Measurements from ENCODE around the gene FAM114A2. TPM values are rescaled to one million over a fixed set of nuclear protein-coding genes. Genes with fewer than 3 reads are reported as not detected.

The FAM114A2 gene
- total RNA-seq, 6 donors from 2014 or later, result 10.5 to 45.3 (median 17.1) TPM

DNA sequence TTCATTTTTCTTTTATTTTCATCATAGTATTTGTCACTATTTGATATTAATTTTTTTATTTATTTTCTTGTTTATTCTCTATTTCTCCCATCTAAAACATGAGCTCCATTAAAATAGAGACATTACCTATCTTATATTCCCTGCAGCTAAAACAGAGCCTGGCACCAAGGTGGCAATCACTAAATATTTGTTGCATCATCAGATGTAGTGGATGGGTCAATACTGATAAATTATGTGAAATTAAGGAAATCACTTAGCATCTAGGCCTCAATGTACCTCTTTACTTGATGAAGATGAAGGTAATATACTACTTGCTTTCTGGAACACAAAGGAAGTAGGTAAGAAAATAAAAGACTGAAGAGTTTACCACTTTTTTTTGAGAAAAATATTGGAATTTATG lies 24.7 kb upstream of the FAM114A2 start:
- Histone ChIP-seq H3K36me3 (no peaks in the 10 kb centered on the region), H3K4me3 (no peak overlapping the region), H3K9me3 (no peaks in the 10 kb centered on the region), H3K27me3 (no peaks in the 10 kb centered on the region), H3K27ac (no peak overlapping the region), H3K4me1 (peaks cover 0 to 4% (median 3%) of the 10 kb centered on the region in 4 donors)
- TF ChIP-seq EP300 (IDR thresholded peaks at IDR 0.05) (no peak), POLR2AphosphoS5 (IDR thresholded peaks at IDR 0.05) (no peak), POLR2A (IDR thresholded peaks at IDR 0.05) (no peak)
- TF ChIP-seq, protein P1, sequence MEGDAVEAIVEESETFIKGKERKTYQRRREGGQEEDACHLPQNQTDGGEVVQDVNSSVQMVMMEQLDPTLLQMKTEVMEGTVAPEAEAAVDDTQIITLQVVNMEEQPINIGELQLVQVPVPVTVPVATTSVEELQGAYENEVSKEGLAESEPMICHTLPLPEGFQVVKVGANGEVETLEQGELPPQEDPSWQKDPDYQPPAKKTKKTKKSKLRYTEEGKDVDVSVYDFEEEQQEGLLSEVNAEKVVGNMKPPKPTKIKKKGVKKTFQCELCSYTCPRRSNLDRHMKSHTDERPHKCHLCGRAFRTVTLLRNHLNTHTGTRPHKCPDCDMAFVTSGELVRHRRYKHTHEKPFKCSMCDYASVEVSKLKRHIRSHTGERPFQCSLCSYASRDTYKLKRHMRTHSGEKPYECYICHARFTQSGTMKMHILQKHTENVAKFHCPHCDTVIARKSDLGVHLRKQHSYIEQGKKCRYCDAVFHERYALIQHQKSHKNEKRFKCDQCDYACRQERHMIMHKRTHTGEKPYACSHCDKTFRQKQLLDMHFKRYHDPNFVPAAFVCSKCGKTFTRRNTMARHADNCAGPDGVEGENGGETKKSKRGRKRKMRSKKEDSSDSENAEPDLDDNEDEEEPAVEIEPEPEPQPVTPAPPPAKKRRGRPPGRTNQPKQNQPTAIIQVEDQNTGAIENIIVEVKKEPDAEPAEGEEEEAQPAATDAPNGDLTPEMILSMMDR (IDR thresholded peaks at IDR 0.05), result no peak
- DNase-seq (no peak), ATAC-seq (ENCODE audit: low FRiP score in 2 of 2) (no peak)

DNA sequence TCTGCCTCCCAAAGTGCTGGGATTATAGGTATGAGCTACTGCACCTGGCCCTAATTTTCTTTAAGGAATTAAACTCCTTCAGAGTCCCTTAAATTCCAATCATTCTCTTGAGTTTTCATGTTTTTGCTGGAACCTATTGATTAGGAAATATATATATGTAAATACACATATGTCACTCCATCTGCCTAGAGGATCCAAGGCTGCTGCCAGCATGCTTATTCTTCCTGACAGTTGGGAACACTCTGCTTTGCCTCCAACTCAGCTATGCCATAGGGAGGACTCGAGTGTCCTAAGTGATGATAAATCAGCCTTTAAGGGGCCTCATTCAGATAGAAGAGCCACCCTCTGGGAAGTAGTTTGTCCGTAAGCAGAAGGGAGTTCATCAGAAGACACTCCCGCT lies 21.9 kb upstream of the FAM114A2 start:
- Histone ChIP-seq H3K27ac (no peak overlapping the region), H3K27me3 (no peaks in the 10 kb centered on the region), H3K36me3 (no peaks in the 10 kb centered on the region), H3K4me3 (no peak overlapping the region), H3K4me1 (peaks cover 0 to 14% (median 4%) of the 10 kb centered on the region in 4 donors), H3K9me3 (no peaks in the 10 kb centered on the region)
- TF ChIP-seq, protein P1 (IDR thresholded peaks at IDR 0.05), result no peak
- no peak for TF ChIP-seq POLR2A (IDR thresholded peaks at IDR 0.05)
- TF ChIP-seq EP300 (IDR thresholded peaks at IDR 0.05), result no peak
- ATAC-seq (ENCODE audit: low FRiP score in 2 of 2) (no peak), DNase-seq (no peak)
- 87 to 91% methylated on average over 3 of the region's 3 CpGs for WGBS, 2 donors

DNA sequence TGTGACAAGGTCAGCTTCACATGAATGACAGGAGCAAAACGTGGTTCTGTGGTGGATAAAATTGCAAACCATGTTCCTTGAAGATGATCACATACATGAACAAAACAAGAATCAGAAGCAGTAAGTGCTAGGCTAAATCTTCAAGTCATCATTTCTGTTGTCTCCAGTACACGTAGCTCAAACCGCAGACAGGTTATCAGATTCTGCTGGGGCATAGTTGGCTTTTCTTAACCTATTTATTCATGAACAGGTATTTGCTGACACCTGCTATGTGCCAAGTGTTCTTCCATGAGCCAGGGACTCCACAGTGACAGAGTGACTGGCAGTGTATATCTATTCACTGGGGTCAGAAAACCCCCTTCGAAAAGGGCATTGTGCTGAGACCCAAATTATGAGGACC lies 20.9 kb upstream of the FAM114A2 start:
- WGBS, 2 donors, result 82 to 86% methylated on average over 4 of the region's 4 CpGs
- Histone ChIP-seq H3K27me3 (no peaks in the 10 kb centered on the region), H3K27ac (no peak overlapping the region), H3K4me3 (no peak overlapping the region), H3K4me1 (peaks cover 0 to 14% (median 4%) of the 10 kb centered on the region in 4 donors), H3K9me3 (no peaks in the 10 kb centered on the region), H3K36me3 (peaks cover 0 to 8% (median 0%) of the 10 kb centered on the region in 4 donors)
- no peak for DNase-seq
- ATAC-seq (ENCODE audit: low FRiP score in 2 of 2), result no peak
- no peak for TF ChIP-seq EP300 (IDR thresholded peaks at IDR 0.05)
- no peak for TF ChIP-seq POLR2A (IDR thresholded peaks at IDR 0.05)
- TF ChIP-seq POLR2AphosphoS5 (IDR thresholded peaks at IDR 0.05), result no peak
- TF ChIP-seq, protein P1 (IDR thresholded peaks at IDR 0.05), result no peak

DNA sequence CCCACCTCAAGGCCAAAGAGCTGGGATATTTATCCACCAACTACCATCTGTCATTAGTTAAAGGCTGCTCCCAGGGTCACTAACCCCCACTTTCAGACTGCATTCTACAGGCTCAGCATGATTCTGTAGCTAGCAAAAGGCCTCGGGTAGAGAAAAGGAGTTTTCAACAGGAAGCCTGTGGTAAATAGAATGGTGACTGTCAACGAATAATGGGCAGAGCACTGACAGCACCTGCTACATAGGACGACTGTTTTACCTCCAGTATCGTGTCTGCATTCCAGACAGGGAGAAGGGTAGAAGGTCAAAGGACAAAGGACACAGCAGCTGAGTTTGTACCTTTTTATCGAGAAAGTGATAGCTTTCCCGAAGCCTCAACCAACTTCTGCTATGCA lies 20.3 kb upstream of the FAM114A2 start:
- H3K27me3 ChIP-seq, result no peaks in the 10 kb centered on the region
- peaks cover 0 to 14% (median 4%) of the 10 kb centered on the region in 4 donors for H3K4me1 ChIP-seq
- H3K27ac ChIP-seq, result no peak overlapping the region
- no peak for ATAC-seq (ENCODE audit: low FRiP score in 2 of 2)
- TF ChIP-seq POLR2A (IDR thresholded peaks at IDR 0.05) (no peak), EP300 (IDR thresholded peaks at IDR 0.05) (no peak), POLR2AphosphoS5 (IDR thresholded peaks at IDR 0.05) (no peak)
- TF ChIP-seq, protein P1 (IDR thresholded peaks at IDR 0.05), result no peak
- 67 to 72% methylated on average over 6 of the region's 6 CpGs for WGBS, 2 donors
- no peak overlapping the region for H3K4me3 ChIP-seq
- no peak for DNase-seq
- peaks cover 0 to 13% (median 0%) of the 10 kb centered on the region in 4 donors for H3K36me3 ChIP-seq
- no peaks in the 10 kb centered on the region for H3K9me3 ChIP-seq

Data from upper lobe of left lung (tissue), 6 donors.